22Rv1 (cell line): ENCODE measurements around the gene OR2Y1.
A peak's percentile ranks its signal among the peaks of the same experiment; 100 is the strongest.
"Not testable (repeated sequence)": the region's sequence is repeated elsewhere in the genome, so short reads cannot be mapped to it uniquely, and the experiment has no call there.

ENCODE experiments used
- H3K27ac ChIP-seq: fragments of 450-650 bp; 2 replicates; pipeline ENCODE4 v1.5.1; 2017
- ZFX ChIP-seq: fragments of 450-650 bp; IDR thresholded peaks from 2 replicates; pipeline ENCODE4 v1.6.1; 2017; ENCODE audit warnings: antibody characterized with exemption, borderline replicate concordance
- TF ChIP-seq, protein P1 (sequence below): fragments of 450-650 bp; IDR thresholded peaks from 2 replicates; pipeline ENCODE4 v1.5.1; 2017; ENCODE audit warnings: mild to moderate bottlenecking

The OR2Y1 gene

DNA sequence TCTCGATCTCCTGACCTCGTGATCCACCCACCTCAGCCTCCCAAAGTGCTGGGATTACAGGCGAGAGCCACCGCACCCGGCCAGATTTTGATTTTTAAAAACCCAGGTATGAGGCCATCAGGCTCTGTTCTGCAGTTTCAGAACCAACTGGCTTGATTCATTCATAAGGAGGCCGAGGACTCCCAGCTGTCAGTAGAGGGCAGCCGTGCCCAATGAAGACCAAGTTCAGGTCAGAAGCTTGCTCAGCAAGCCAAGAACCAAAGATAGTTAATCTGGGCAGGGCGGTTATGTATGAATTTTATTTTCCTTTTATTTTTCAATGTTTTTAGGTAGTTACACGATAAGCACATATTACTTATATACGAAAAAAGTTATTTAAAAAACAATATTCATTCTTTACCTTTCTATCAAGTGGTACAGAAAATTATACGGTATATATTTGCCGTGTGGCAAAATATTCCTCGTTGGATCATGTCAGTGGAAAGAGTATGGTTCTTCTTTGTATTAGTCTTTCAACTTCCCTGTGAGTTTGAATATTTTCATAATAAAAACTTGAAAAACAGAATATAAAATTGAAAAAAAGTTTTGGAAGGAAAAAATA lies 44.7 kb upstream of the OR2Y1 start:
- TF ChIP-seq ZFX, result no peak
- TF ChIP-seq, protein P1, sequence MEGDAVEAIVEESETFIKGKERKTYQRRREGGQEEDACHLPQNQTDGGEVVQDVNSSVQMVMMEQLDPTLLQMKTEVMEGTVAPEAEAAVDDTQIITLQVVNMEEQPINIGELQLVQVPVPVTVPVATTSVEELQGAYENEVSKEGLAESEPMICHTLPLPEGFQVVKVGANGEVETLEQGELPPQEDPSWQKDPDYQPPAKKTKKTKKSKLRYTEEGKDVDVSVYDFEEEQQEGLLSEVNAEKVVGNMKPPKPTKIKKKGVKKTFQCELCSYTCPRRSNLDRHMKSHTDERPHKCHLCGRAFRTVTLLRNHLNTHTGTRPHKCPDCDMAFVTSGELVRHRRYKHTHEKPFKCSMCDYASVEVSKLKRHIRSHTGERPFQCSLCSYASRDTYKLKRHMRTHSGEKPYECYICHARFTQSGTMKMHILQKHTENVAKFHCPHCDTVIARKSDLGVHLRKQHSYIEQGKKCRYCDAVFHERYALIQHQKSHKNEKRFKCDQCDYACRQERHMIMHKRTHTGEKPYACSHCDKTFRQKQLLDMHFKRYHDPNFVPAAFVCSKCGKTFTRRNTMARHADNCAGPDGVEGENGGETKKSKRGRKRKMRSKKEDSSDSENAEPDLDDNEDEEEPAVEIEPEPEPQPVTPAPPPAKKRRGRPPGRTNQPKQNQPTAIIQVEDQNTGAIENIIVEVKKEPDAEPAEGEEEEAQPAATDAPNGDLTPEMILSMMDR, result peak; percentile 86
- H3K27ac ChIP-seq, result no peak overlapping the region

GRCh38 chr5:180783340-180784052 lies 43.6 kb upstream of the OR2Y1 start:
- no peak for TF ChIP-seq ZFX
- TF ChIP-seq, protein P1, result no peak
- H3K27ac ChIP-seq, result no peak overlapping the region

DNA sequence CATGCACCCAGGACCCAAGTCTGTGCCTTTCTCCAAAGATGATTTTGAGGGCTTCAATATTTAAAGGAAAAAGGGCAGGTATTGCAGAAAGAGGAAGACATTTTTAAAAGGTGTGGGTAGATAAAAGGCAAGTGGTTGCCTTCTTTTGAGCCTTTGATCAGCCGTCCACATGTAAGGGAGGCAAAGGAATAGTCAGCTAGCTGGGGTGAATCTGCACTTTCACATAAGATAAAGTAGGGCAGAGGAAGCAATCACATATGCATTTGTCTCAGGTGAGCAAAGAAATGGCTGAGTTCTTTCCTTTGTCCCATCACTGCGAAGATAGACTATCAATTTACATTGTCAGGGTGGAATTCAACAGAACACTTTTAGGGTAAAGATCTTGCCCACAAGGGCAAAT lies 42.9 kb upstream of the OR2Y1 start:
- TF ChIP-seq ZFX, result no peak
- TF ChIP-seq, protein P1, result no peak
- no peak overlapping the region for H3K27ac ChIP-seq

GRCh38 chr5:180781900-180782326 lies 42.1 kb upstream of the OR2Y1 start:
- not testable (repeated sequence) for H3K27ac ChIP-seq

GRCh38 chr5:180779985-180780610 lies 40.2 kb upstream of the OR2Y1 start:
- no peak overlapping the region for H3K27ac ChIP-seq
- no peak for TF ChIP-seq ZFX
- TF ChIP-seq, protein P1, result no peak

- no peak for TF ChIP-seq ZFX
- TF ChIP-seq, protein P1, result no peak
- H3K27ac ChIP-seq, result no peak overlapping the region
Measured at GRCh38 chr5:180777475-180777874, 37.6 kb upstream of the OR2Y1 start.

- no peak overlapping the region for H3K27ac ChIP-seq
Measured at GRCh38 chr5:180776376-180776775, 36.5 kb upstream of the OR2Y1 start.

More at GRCh38 chr5:180776376-180776775, 36.5 kb upstream of the OR2Y1 start:
- no peak for TF ChIP-seq ZFX
- TF ChIP-seq, protein P1, result no peak
